NCI-H510A treated with DMSO at 0.1 percent for 48 hours (cell line): ENCODE data around the gene SOCS7.

Source experiments
- DNase-seq: peaks from one replicate; lab custom pipeline; 2025; lab: John Stamatoyannopoulos, UW

Gene SOCS7

DNA sequence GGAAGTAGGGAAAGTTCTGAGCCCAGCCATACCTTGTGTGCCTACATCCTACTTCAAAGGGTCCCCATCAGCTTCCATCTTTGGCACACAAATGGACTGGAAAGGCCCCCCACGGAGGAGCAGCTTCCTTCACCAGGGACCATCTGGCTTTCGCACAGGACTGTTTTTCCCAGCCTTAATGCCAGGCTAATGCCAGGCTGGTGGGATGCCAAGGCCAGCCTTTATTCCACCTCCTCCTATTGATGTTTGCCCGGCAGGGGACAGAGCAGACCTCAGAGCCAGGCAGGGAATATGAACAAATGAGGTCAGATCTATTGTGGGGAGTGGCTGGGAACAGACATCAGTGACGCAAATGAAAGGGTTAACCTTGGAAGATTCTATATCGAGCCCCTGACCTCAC lies 13.6 kb upstream of the SOCS7 start:
- no peak for DNase-seq

DNA sequence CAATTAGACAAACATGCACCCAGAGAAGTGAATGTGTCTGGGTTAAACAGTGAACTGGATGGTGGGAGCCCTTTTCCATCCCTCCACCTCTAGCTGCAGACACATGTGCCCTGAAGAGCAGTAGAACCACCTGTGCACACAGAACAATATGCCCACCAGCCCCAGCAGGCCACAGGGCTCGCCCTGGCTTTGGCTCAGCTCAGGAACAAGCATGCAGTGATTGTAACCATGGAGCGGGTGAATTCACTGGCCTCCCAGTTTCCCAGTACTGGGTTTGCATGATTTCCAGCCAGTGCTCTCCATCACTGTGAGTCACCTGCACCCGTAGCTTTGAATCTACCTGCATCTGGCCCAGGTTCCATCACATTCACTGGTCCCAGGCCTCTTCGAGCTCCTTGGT lies 13.1 kb upstream of the SOCS7 start:
- no peak for DNase-seq

DNA sequence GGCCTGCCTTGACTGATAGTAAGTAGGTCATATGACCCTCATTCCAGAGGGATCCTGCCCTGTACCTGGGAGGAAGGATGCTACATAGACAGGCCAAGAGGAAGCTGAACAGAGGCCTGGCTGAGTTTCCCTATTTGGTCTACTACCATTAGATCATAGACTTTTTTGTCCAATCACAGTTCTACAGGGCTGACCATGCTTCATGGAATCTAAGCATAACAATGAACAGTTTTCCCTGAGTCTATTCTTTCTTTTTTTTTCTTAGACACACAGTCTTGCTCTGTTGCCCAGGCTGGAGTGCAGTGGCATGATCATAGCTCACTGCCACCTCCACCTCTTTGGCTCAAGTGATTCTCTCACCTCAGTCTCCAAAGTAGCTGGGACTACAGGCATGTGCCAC lies 11.8 kb upstream of the SOCS7 start:
- no peak for DNase-seq

DNA sequence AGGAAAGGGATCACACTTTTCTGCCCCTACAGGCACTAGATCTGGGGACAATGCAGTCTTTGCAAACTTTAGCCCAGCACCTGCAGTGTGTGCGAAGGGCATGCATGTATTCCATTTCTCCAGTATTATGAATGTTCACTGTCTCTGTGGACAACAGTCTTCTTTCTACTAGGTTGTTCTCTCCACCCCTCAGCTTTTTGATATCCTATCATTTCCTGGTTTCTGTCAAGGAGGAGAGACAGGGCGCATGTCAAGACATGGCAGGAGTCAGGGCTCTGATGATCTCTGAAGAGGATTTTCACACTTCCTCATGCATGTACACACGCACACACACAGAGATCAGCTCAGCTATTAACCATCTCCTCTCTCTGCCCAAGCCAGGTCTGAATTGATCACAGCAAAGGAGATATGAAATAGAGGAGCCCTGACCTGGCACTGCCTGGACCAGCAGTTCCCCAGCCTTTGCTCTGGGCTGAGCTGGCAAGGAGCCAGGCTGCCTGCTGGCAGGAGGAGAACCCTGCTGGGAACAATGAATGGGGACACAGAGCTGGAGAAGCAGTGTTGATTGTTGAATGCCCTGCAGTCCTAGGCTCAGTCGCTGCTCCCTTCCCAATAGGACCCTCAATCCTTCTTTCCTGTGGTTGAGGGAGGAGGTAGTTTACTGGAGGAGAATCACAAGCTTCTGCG lies 10.5 kb upstream of the SOCS7 start:
- peak; percentile 97 for DNase-seq

DNA sequence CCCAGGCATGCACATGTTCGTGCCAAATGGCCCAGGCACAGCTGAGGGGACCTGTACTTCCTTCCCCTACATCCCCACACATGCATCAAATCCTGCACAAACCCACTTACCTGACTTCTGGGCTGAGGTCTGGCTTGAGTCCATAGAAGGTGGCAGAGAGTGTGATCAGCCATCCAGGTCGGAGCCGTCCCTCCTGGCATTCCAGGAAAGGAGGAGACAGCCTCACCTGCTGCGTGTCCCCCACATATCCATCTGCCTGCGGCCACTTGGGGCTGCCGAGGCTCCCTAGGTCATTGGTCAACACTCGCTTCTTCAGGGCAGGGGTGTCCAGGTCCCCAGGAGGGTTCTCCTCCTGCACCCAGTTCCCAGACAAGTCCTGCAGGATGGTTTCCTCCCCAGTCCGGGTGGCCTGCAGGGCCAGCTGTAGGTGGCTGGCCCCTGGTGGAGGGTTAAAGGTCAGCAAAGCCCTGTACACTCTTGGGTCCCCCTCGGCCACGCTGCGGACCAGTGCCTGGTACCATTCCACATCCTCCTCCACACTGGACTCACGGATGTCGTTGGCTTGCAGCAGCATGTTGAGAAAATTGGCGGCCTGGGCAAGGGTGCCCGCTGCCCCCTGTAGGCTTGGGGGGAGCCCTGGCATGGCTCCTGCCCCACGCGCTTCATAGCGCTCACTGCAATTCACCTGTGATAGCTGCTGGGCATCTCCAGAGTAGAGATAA lies 8.6 kb upstream of the SOCS7 start:
- no peak for DNase-seq

DNA sequence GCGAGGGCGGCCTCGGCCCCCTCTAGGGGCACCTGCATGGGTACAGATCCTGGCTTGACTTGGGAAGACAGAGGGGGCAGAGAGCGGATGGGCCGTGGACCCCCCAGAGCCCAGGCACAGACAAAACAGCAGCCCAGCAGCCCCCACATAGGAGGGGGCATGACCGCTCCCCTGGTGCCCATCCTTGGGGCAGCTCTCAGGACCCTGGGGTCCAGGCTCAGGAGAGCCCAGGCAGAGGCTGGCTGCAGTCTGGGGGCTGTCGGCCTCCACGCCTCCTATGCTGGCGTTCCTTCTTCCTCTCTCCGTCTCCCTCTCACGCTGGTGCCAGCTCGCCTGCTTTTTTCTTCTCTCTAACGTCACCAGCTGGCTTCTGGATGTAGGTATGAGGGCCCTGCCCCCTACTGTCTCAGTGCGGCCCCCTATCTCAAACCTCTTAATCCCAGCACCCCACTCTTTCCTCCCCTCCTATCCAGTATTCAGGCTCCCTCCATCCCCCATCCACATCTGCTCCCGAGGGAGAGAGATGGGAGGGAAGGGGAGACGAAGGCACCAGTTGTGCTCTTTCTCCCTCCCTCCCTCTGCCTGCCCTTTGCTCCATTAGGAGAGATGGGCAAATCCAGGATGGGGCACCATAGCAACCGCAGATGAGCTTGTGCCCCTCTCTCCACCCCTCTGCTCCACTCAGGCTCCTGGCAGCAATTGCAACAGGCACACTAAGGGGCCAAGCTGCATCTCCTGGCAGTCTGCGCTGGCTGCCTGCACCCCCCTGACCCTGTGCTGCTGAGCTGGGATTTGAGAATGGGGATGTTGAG lies 7.8 kb upstream of the SOCS7 start, which contains the start of gene GPR179:
Gene GPR179, minus strand, starts transcription at position 349 of the 812 bp plus-strand sequence. Its CDS starts 167 bp downstream, at position 182.
- no peak for DNase-seq

DNA sequence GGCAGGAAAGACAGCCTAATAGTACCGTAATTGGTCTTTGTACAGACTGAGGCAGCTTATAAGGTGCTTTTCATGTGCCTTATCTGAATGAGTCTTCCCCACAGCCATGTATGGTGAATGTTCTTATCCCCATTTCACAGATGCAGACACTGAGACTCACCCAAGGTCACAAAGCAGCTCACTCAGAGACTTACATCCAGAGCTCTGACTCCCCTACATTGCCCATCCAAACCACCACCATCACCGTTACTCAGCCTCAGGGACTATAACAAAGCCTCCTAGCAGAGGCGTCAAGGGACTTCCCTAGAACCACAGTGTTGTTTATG lies 7.3 kb upstream of the SOCS7 start:
- no peak for DNase-seq

DNA sequence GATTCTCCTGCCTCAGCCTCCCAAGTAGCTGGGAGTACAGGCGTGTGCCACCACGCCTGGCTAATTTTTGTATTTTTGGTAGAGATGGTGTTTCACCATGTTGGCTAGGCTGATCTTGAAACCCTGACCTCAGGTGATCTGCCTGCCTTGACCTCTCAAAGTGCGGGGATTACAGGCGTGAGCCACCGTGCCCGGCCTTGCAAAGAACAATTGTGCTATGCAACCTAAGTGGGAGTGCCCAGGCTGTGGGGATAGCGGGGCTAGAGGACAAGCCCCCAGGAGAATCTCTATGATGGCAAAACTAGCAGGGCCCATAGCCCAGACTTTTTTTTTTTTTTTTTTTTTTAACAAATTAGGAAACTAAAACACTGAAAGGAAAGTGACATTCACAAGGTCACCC lies 5.9 kb upstream of the SOCS7 start:
- no peak for DNase-seq

DNA sequence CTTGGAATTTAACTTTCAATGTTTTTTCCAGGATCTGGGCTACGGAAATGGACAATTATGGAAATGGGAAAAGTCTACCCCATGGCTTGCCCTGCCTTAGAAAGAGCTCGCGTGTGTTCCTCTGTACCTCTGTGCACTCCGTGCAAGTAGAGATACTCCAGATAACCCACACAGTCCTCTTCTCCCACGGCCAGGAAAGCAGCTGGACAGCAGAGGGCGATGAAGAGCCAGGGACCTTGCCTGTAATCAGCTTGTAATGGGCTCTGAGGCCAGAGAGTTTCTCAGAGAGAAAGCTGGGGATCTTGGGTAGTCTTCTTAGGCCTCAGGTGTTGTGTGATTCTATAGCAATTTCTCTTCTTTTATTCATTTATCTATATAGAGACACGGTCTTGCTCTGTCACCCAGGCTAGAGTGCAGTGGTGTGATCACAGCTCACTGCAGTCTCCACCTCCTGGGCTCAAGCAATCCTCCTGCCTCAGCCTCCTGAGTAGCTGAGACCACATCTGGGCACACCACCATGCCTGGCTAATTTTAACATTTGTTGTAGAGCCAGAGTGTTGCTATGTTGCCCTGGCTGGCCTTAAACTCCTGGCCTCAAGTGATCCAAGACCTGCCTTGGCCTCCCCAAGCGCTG lies 2.4 kb upstream of the SOCS7 start:
- peak; percentile 97 for DNase-seq

DNA sequence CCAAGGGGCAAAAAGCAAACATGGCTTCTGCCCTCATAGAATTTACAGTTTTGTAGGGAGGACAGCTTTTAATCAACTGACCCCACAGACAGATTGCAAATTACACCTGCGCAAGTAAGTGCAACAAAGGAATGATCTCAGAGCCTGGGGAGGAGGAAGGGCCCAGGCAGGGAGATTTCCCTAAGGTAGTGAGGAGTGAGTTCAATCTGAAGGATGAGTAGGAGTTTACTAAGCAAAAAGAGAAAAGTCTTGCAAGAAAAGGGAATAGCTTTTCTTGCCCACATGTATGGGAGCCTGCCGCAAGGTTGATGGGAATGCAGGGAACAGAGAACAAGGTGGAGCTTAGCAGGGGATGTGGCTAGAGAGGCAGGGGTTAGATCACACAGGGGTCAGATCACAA lies 1.6 kb upstream of the SOCS7 start:
- no peak for DNase-seq

DNA sequence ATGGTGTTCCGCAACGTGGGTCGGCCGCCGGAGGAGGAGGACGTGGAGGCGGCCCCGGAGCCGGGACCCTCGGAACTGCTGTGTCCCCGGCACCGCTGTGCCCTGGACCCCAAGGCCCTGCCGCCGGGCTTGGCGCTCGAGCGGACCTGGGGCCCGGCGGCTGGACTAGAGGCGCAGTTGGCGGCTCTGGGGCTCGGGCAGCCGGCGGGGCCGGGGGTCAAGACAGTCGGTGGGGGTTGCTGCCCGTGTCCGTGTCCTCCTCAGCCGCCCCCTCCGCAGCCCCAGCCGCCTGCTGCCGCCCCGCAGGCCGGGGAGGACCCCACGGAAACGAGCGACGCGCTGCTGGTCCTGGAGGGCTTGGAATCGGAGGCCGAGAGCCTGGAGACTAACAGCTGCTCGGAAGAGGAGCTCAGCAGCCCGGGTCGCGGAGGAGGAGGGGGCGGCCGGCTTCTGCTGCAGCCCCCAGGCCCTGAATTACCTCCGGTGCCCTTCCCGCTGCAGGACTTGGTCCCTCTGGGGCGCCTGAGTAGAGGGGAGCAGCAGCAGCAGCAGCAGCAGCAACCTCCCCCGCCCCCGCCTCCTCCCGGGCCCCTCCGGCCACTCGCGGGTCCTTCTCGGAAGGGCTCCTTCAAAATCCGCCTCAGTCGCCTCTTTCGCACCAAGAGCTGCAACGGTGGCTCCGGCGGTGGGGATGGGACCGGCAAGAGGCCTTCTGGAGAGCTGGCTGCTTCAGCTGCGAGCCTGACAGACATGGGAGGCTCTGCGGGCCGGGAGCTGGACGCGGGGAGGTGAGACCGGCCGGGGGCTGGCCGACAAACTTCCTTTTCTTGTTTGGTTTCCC lies 821 bp downstream of the SOCS7 start:
- DNase-seq, result no peak

DNA sequence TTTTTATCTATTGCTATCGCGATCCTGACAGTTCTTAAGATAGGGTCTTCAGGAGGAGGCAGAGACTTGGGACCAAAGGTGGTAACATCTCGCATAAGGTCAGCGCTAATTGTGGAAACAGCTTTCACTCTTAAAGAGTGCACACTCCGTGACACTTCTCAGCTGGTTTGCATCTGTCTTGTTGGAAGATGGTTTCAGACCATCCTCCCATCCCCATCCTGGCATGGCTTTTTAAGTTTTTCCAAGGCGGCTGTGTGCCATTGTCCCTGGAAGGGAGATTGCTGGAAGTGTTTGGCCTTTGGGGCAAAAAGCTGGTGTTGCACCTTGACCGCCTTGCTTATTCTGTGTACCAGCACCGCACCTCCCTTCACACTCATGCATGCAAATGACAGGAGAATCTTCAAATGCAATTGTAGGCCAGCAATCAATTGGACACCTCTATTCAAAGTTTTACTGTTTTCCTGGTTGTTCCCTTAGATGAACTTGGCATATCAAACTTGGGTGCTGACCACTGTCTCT lies 1.5 kb downstream of the SOCS7 start:
- peak; percentile 54 for DNase-seq

DNA sequence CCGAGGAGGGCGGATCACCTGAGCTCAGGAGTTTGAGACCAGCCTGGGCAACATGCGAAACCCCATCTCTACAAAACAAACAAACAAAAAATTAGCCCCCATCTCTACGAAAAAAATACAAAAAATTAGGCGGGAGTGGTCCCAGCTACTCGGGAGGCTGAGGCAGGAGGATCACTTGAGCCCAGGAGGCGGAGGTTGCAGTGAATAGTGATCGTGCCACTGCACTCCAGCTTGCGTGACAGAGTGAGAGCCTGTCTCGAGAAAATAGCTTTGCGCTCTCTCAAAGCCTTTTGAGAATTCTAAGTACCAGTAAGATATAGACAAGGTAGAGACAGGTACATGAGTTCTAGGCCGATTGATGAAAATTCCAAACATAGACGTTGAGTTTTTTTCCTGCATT lies 2.0 kb downstream of the SOCS7 start:
- no peak for DNase-seq

DNA sequence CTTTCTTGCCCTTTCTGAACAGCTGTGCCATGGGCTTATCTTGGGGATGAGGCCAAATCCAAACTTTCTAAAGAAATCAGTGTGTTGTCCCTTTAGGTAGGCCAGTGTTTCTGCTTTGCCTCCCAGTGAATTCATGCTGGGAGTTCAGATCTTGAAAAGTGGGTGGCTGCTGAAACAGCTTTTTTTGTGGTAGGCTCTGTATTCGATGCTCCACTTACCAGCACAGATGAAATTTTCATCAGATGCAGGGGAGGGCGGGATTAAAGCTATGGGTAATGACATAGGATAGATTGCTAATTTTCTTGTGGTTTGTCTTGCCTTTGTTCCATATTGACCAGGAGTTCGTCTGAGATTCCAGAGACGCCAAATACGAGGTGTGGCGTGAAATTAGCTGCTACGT lies 2.8 kb downstream of the SOCS7 start:
- DNase-seq, result no peak

DNA sequence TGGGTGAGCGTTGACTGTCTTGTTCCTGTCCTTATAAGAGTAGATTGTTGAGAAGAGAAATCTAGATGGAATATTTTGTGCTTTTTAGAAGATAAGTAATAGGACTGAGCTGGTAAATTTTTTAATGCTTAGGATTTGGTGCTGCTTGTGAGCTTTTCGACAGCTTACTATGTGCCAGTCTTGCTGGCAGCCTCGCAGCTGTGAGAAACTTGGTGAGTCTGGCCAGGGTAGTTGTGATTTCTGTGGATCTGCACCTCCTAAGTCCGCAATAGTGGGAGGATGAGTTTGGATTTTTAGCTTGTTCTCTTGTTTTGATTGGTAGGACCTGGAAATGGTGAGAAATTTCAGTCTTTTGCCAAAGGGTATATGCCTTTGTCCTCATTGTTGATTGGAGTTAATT lies 3.6 kb downstream of the SOCS7 start:
- DNase-seq, result no peak

DNA sequence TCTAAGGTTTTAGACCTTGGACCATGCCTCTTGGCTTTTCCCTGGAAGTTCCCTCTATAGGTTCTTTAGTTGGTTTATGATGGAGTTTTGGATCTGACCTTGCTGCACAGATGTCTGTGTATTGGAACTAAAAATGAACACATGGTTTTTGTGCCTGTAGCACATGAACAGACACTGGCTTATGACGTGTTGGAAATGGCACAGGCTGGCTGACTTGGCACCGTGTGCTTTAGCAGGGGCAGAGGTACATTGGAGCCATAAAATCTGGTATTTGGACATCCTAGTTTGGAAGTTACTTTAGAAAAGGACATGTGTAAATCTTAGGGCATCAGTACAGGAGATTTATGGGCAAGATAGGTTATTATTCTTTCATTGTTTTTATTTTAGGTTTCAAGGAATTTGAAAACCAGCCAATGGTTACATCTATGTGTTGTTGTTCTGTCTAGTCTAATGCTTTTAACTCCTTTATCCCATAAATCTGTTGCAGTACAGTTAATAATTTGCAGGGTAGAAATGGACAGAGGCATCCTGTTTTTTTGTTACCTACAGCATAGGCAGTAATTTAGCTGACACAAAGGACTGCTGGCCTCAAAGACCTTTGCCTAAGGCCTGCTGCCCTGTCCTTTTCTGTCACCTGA lies 6.0 kb downstream of the SOCS7 start:
- DNase-seq, result no peak

DNA sequence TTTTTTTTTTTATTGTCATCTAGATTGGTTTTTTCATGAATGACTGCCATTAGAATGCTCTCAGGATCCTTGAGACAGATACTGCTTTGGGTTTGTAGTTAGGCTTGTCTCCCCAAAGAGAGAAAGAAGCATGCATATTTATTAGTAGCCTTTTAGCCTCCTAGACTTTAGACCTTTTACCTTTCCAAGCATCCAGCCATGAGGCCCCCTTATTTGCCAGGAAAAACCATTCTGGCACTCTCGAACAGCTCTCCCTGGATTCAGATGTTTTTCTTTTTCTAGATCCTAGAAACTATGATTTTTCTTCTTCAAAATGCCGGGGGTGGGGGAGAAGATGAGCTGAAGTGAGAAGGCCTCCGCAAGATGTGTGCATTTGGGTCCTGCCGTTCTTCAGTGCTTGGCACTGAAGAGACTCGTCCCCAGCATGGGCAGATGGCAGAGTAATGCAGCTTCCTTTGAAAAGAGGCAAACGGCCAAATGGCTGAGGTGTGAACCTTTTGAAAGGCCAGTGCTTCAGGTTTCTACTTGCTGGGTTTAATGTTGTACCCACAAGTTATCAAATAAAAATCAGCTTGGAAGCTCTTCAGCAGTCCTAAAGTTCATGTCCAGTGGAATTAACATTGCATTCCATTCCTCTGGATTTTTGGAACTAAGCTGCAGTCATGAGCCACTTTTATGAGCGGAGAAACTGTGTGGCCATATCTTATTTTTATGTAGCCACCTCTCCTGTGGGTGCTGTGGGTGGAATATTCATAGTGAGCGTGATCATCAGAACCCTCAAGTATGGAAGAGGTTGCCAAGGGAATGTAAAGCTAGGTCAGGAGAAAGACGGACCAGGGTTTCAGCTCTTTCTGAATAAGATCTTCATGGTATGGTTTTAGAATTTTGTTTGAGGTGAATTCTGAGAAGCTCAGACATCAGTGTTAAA lies 7.2 kb downstream of the SOCS7 start:
- DNase-seq, result no peak

DNA sequence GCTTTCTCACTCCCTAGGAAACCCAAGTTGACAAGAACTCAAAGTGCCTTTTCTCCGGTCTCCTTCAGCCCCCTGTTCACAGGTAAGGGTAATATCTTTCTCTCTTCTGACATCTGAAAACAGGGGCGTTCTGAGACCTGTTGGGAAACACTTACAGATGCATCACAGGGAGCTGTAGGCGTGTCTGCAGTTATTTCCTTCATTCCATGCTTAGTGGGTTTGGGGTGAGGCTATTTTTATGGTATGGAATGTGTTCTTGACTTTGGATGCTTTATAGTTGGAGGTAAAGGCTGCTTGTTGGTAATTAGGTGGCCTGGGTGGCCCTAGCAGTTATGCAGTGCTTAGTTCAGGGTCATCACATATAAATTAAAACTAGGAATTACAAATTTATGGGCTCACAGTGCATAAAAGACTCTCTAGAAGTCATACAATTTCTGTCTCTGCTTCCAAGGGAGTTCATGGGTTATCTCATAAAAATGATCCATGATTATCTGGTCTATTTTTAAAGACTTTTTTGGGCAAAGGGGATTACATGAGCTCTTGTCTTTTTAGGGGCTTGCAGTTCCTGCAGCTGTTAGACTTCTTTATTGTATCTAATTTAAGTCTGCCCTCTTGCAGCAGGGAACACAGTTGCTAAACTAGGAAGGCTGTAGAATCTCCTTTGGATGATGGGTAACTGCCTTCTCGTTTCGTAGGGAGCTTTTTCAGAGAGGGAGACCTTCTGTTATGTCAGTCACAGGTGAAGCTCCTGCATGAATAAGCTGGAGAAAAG lies 10.2 kb downstream of the SOCS7 start:
- DNase-seq, result no peak

DNA sequence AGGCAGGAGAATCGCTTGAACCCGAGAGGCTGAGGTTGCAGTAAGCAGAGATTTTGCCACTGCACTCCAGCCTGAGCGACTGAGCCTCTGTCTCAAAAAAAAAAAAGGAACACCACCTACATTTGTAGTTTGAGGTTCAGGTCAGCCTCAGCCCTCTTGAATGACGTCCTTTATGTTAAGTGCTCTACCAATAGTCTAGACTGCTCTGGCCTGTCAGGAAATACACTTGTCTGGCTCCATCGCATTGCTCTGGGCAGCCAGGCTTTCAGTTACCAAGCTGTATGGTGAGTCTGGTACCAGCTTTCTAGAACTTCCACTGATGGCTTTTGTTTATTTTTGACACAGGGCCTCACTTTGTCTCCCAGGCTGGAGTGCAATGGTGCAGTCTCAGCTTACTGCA lies 11.4 kb downstream of the SOCS7 start:
- no peak for DNase-seq
